PFSK-1 (cell line): ENCODE data around the gene TYK2.

Experiments
- FOXP2 ChIP-seq: optimal IDR thresholded peaks from 2 replicates; pipeline ENCODE3; 2011; ENCODE audit warnings: borderline replicate concordance, control low read depth, inconsistent platforms; ENCODE audit not compliant: insufficient read depth; ENCODE audit errors: extremely low read length, extremely low read depth
- POLR2AphosphoS5 ChIP-seq: IDR thresholded peaks from 2 replicates; pipeline ENCODE4 v1.6.1; 2012; ENCODE audit warnings: low read depth, mild to moderate bottlenecking, control low read depth, low read length, moderate library complexity
- SIN3A ChIP-seq: IDR thresholded peaks from 2 replicates; pipeline ENCODE4 v1.6.1; 2012; ENCODE audit warnings: mild to moderate bottlenecking, low read length, moderate library complexity, borderline replicate concordance; ENCODE audit not compliant: insufficient read depth
- TAF1 ChIP-seq: IDR thresholded peaks from 2 replicates; pipeline ENCODE4 v1.6.1; 2012; ENCODE audit warnings: low read length, control low read depth, borderline replicate concordance; ENCODE audit not compliant: insufficient read depth
- TF ChIP-seq, protein P1 (sequence below), 2 experiments: IDR thresholded peaks; 2 replicates each; pipeline versions ENCODE4 v1.6.1 to v1.8.0; 2011 to 2012; ENCODE audit warnings: low read depth in 2 of 2, low read length in 2 of 2, control low read depth in 1 of 2, inconsistent platforms in 1 of 2, mild to moderate bottlenecking in 1 of 2, moderate library complexity in 1 of 2; ENCODE audit not compliant: insufficient read depth in 1 of 2

Gene TYK2

DNA sequence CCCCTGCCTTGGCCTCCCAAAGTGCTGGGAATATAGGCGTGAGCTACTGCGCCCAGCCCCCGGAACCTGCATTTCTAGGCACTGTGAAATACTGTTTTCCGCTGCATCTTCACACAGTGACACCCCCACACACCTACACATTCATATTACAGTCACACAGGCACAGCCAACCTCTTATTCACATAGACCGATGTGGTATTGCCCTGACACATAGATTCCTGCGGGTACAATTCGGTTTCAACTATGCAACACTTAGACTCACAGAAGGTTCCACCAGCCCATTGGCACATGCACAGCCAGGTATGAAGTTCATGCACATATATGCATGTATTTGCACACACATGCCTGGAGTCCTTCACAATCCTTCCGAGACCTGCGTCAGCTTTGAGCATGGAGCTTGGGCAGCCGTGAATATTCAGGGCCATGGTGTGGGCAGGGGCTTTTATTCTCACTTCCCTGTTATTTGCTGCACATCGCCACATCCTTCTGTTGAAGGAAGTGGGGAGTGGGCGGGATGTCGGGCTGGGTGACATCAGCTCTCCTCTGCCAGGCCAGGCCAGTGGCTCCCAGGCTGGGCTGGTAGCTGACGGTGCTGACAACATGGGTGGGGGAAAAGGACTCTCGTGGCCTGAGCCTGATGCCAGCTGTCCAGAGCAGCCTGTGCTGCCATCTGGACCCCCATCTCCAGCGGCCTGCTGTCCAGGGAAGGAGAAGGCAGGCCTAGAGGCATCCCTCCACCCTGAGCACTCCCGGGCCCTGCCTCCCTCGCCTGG lies 28.3 kb upstream of the TYK2 start:
- TF ChIP-seq TAF1 (no peak), FOXP2 (no peak)

DNA sequence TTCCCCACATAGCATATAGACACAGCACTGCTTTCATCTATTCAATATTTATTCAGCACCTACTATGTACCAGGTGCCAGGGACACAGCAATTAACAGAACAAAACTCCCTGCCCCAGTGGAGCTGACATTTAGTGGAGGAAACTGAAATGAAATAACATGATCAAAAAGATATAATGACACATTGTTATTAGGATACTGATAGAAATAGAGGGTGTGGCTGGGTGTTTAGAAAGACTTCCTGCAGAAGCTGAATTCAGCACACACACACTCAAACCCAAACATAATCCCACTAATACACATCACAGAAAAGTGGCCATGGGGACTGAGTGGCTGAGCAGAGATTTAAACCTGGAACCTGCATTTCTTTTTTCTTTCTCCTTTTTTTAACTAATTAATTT lies 26.7 kb upstream of the TYK2 start:
- TF ChIP-seq TAF1 (no peak), SIN3A (no peak)
- TF ChIP-seq, protein P1, sequence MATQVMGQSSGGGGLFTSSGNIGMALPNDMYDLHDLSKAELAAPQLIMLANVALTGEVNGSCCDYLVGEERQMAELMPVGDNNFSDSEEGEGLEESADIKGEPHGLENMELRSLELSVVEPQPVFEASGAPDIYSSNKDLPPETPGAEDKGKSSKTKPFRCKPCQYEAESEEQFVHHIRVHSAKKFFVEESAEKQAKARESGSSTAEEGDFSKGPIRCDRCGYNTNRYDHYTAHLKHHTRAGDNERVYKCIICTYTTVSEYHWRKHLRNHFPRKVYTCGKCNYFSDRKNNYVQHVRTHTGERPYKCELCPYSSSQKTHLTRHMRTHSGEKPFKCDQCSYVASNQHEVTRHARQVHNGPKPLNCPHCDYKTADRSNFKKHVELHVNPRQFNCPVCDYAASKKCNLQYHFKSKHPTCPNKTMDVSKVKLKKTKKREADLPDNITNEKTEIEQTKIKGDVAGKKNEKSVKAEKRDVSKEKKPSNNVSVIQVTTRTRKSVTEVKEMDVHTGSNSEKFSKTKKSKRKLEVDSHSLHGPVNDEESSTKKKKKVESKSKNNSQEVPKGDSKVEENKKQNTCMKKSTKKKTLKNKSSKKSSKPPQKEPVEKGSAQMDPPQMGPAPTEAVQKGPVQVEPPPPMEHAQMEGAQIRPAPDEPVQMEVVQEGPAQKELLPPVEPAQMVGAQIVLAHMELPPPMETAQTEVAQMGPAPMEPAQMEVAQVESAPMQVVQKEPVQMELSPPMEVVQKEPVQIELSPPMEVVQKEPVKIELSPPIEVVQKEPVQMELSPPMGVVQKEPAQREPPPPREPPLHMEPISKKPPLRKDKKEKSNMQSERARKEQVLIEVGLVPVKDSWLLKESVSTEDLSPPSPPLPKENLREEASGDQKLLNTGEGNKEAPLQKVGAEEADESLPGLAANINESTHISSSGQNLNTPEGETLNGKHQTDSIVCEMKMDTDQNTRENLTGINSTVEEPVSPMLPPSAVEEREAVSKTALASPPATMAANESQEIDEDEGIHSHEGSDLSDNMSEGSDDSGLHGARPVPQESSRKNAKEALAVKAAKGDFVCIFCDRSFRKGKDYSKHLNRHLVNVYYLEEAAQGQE (IDR thresholded peaks at IDR 0.05; ENCODE audit: insufficient read depth in 1 of 2, low read depth in 2 of 2, low read length in 2 of 2), result no peak

DNA sequence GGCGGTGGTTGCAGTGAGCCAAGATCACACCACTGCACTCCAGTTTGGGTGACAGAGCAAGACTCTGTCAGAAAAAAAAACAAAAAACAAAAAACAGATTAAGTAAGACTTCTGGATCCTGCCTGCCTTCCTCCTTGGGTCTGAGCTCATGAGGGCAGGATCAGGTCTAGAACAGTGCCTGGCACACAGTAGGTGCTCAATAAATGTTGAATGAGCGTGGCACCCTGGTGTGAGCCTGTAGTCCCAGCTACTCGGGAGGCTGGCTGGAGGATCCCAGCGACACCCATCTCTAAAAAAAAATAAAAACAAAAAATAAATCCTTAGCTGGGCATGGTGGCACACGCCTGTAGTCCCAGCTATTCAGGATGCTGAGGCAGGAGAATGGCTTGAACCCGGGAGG lies 25.8 kb upstream of the TYK2 start:
- TF ChIP-seq POLR2AphosphoS5 (no peak), TAF1 (no peak), SIN3A (no peak), FOXP2 (no peak)
- TF ChIP-seq, protein P1 (IDR thresholded peaks at IDR 0.05; ENCODE audit: insufficient read depth in 1 of 2, low read depth in 2 of 2, low read length in 2 of 2), result no peak

DNA sequence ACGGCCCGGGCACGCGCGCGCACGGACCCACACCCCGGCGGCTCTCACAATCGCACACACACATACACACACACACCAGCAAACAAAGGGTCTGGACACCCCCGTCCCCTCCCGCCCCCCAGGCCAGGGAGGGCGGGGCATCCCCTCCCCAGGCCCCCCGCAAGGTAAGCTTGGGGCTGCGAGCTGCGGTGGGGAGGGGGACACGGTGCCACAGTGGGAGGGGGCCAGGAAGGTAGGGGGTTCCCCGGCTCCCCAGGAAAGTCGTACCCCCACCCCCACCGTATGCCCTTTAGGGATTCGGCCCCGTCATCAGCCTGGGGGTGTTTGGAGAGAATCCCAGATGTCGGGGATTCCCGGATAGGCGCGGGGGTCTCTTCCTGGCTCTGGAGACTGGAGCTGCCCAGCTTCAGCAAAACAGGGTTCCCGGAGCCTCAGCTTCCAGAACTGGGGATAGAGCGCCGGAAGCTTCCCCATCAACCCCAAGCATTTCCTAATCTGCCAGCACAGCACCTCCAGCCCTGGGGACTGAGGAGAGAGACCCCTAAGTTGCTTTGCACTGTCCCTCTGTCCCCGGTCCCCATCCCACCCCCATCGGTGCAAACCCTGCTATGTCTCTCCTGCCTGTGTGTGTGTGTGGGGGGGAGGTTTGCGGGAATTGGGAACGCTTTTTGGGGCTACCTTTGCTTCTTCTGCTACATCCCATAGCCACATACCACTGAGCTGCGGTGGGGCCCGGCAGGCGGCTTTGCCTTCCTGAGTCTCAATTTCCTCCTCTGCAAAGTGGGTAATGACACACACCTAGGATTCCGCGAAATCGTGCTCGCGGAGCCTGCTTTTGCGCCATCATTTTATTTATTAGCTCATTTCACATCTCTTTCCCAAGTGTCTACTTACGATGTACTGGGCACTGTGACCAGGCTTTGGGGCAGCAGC lies 24.8 kb upstream of the TYK2 start:
- no peak for TF ChIP-seq POLR2AphosphoS5
- TF ChIP-seq FOXP2, result no peak
- TF ChIP-seq TAF1, result no peak
- no peak for TF ChIP-seq SIN3A
- TF ChIP-seq, protein P1 (IDR thresholded peaks at IDR 0.05; ENCODE audit: insufficient read depth in 1 of 2, low read depth in 2 of 2, low read length in 2 of 2), result no peak

DNA sequence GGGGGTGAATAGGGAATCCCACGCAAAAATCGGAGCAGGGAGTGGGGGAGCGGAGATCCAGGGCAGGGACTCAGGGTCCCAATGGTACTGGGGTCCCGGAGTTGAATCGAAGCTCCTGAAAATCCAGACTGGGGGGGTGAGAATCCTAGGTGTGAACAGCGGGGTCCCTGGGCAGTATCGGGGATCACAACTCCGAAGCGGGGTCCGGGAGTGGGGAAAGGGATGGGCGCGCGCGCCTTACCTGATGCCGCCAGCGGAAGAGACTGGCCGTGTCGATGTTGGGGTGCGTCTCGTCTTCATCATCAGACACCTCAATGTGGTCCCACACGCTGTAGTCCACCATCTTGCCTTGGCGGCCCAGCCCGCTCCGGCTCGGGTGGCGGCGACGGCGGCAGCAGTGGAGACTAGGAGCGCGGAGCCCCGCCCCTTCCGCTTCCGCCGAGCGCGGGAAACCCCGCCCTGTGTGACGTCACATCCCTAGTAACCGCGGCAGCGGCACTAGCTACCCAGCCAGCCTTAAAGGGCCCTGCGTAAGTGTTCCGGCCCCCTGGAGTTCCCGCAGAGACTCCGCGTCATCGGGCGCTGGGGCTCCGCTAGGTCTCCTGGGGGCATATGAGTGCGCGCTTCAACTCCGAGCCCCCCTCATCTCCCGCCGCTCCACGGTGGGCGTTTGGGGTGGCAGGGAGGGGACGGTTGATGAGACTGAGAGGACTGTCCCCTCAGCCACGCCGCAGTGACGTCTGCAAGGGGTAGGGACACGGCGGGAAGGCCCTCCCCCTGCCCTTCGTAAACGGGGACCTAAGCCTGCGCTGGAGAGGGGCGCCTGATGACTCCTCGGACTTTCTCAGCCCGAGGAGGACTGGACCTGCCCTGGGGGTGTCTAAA lies 23.0 kb upstream of the TYK2 start, which contains the start of gene CDC37:
Gene CDC37, minus strand, starts transcription at position 406 of the 885 bp plus-strand sequence. Its CDS starts 63 bp downstream, at position 343.
- TF ChIP-seq, protein P1 (IDR thresholded peaks at IDR 0.05; ENCODE audit: insufficient read depth in 1 of 2, low read depth in 2 of 2, low read length in 2 of 2), result no peak
- peak; percentile 96 for TF ChIP-seq POLR2AphosphoS5
- peak; percentile 55 for TF ChIP-seq FOXP2
- TF ChIP-seq TAF1, result peak; percentile 69; the same call in 1 of the 2 replicates
- peak; percentile 85 for TF ChIP-seq SIN3A
